ENCODE measurements around the gene FUS.

DNA sequence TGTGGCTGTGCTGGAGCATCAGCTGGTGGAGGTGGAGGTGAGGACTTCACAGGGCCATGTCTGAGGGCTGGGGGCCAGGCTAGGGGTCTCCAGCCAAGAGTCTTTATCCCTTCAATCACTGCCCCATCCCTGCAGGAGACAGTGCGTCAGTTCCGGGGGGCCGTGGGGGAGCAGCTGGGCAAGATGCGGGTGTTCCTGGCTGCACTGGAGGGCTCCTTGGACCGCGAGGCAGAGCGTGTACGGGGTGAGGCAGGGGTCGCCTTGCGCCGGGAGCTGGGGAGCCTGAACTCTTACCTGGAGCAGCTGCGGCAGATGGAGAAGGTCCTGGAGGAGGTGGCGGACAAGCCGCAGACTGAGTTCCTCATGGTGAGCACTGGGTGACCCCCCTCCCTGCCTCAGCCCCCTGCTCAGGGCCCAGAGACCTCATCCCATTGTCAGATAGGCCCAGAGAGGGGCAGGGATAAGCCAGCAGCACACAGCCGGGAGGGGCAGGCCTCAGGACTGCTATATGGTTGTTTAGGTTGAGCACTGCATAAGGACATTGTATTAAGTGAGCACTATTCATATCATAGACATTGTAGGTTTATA, 39.3 kb downstream of the FUS start:
- TF ChIP-seq, protein P1, sequence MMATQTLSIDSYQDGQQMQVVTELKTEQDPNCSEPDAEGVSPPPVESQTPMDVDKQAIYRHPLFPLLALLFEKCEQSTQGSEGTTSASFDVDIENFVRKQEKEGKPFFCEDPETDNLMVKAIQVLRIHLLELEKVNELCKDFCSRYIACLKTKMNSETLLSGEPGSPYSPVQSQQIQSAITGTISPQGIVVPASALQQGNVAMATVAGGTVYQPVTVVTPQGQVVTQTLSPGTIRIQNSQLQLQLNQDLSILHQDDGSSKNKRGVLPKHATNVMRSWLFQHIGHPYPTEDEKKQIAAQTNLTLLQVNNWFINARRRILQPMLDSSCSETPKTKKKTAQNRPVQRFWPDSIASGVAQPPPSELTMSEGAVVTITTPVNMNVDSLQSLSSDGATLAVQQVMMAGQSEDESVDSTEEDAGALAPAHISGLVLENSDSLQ (IDR thresholded peaks at IDR 0.05) = no peak
- TF ChIP-seq FOXK2 (IDR thresholded peaks at IDR 0.05) (no peak), ELF4 (IDR thresholded peaks at IDR 0.05) (no peak), BHLHE40 (IDR thresholded peaks at IDR 0.05; ENCODE audit: borderline replicate concordance) (no peak), FOXM1 (IDR thresholded peaks at IDR 0.05; ENCODE audit: borderline replicate concordance) (no peak), NFRKB (IDR thresholded peaks at IDR 0.05) (no peak), CTBP1 (IDR thresholded peaks at IDR 0.05; ENCODE audit: borderline replicate concordance) (no peak), ARNT (IDR thresholded peaks at IDR 0.05) (no peak), HDGF (IDR thresholded peaks at IDR 0.05; ENCODE audit: borderline replicate concordance) (no peak), SUZ12 (IDR thresholded peaks at IDR 0.05) (no peak), ZNF384 (IDR thresholded peaks at IDR 0.05) (no peak), SP1 (IDR thresholded peaks at IDR 0.05) (no peak)
